Testis (tissue), 3 donors: Measurements from ENCODE around the gene UBAP2. TPM values are rescaled to one million over a fixed set of nuclear protein-coding genes. Genes with fewer than 3 reads are reported as not detected.

Experiments used
- DNase-seq: peaks from one replicate; pipeline ENCODE4 v3.0.0-alpha.2; 2019
- H3K27ac ChIP-seq, 2 donors: fragments of 200-600 bp; sonication (generic); one replicate each; pipeline ENCODE4 v1.5.1; 2019
- H3K27me3 ChIP-seq: fragments of 200-600 bp; sonication (generic); one replicate; pipeline ENCODE4 v1.5.1; 2019
- H3K36me3 ChIP-seq: fragments of 200-600 bp; sonication (generic); one replicate; pipeline ENCODE4 v1.5.1; 2017; ENCODE audit warnings: low read depth; ENCODE audit errors: missing control alignments
- H3K4me1 ChIP-seq: fragments of 200-600 bp; sonication (generic); one replicate; pipeline ENCODE4 v1.5.1; 2019
- H3K4me3 ChIP-seq, 2 donors: fragments of 200-600 bp; sonication (generic); one replicate each; pipeline ENCODE4 v1.5.1; 2017 to 2019
- H3K9me3 ChIP-seq: fragments of 200-600 bp; sonication (generic); one replicate; pipeline ENCODE4 v1.5.1; 2017
- POLR2A ChIP-seq: fragments of 450-650 bp; IDR thresholded peaks from one replicate; pipeline ENCODE4 v1.6.1; 2017; ENCODE audit warnings: antibody characterized with exemption, mild to moderate bottlenecking, moderate library complexity
- WGBS, 2 donors: methylation state at CpG; one replicate each; pipeline ENCODE4 v1.1.5; 2018; 5-methylcytosine and 5-hydroxymethylcytosine counted together
- intact Hi-C: fragments of 100-400 bp; cut with DNase I; formaldehyde crosslinking; loops from one replicate; pipeline ENCODE4 v1.15.1; 2023; ENCODE audit warnings: low total_unique reads
- polyA plus RNA-seq: library from polyadenylated mRNA; stranded (reverse); fragments of 350-450 nt; fragmentation: Illumina TruSeq; extraction: RNeasy Lipid Tissue Mini Kit (QIAGEN cat#74804); gene quantifications from one replicate; pipeline ENCODE4 v1.2.3, GENCODE V29; 2014; ENCODE audit warnings: low read depth, low replicate concordance; ENCODE audit not compliant: insufficient read depth
- total RNA-seq, 2 donors: library from RNA; depleted of rRNA; stranded (reverse); fragments of >200 nt; gene quantifications; one replicate each; pipeline ENCODE4 v1.2.3, GENCODE V29; 2016
- TF ChIP-seq, protein P1 (sequence below), 3 experiments: fragments of 450-650 bp in 2 of 3; fragments of 200-600 bp in 1 of 3; sonication (generic) in 1 of 3; IDR thresholded peaks; one replicate each; pipeline ENCODE4 v1.5.1; 2016 to 2019; ENCODE audit warnings: antibody characterized with exemption in 3 of 3, mild to moderate bottlenecking in 2 of 3, moderate library complexity in 1 of 3

Gene UBAP2
- total and polyA plus RNA-seq, 3 donors from 2014 or later: 72.1 to 94.2 (median 78.5) TPM

DNA sequence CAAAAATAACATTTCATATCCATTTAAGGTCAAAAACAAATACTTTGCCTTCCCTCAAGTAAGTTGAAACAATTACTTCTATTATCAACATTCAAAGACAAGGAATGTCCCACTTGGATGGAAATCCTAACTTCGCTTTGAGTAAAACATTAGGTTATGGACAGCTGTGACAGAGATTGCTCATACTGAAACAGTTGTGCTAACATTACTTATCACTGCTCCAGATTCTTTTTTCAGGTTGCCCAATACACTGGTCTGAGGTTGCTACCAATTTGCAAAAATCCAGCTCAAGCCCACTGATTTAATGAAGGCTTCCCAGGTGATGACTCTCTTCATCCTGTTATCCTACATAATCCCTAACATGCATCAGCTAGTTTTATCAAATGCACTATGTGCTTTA lies 98.3 kb downstream of the UBAP2 start:
- no peak for DNase-seq
- H3K27me3 ChIP-seq: no peaks in the 10 kb centered on the region
- H3K27ac ChIP-seq: no peak overlapping the region
- no peaks in the 10 kb centered on the region for H3K36me3 ChIP-seq
- intact Hi-C loops: no loop called here
- H3K4me1 ChIP-seq: no peaks in the 10 kb centered on the region
- TF ChIP-seq, protein P1, sequence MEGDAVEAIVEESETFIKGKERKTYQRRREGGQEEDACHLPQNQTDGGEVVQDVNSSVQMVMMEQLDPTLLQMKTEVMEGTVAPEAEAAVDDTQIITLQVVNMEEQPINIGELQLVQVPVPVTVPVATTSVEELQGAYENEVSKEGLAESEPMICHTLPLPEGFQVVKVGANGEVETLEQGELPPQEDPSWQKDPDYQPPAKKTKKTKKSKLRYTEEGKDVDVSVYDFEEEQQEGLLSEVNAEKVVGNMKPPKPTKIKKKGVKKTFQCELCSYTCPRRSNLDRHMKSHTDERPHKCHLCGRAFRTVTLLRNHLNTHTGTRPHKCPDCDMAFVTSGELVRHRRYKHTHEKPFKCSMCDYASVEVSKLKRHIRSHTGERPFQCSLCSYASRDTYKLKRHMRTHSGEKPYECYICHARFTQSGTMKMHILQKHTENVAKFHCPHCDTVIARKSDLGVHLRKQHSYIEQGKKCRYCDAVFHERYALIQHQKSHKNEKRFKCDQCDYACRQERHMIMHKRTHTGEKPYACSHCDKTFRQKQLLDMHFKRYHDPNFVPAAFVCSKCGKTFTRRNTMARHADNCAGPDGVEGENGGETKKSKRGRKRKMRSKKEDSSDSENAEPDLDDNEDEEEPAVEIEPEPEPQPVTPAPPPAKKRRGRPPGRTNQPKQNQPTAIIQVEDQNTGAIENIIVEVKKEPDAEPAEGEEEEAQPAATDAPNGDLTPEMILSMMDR (IDR thresholded peaks at IDR 0.05): no peak
- no peak for TF ChIP-seq POLR2A
- WGBS, 2 donors: 63 to 93% methylated on average over 1 of the region's 1 CpG
- no peaks in the 10 kb centered on the region for H3K9me3 ChIP-seq
- H3K4me3 ChIP-seq: no peak overlapping the region

DNA sequence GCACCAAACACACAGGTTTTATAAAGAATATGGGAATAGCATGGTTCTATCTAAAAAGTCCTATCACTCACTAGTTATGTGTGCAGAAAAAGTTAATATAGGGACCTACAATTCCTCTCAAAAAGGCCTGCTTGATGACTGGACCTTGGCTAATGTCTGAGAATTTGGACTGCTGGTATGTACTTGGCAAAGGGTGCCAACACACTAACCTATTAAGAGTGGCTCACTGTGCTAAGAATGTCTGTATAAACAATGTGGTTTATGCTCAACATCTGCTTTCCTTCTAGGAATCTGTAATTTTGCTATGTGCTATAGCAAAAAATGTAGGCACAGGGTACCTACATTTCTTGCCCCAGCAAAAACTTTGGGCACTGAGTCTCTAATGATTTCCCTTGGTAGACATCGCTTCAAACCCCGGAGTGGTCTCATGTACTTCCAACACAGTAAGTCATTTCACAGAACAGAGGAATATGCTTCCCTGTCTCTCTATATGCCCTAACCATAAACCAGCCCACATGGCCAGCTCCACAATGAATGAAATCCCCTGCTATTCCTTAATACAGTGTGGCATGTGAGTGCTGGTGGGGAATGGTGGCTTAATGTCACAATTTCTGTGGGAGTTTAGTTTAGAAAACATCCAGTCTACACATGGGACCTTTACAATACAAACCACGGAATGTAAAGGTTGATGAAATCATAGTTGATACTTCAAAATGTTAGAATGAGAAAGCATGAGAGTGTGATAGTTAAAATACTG lies 101.7 kb downstream of the UBAP2 start:
- Histone ChIP-seq H3K36me3 (no peaks in the 10 kb centered on the region), H3K27ac (no peak overlapping the region), H3K4me1 (peaks cover 7% of the 10 kb centered on the region), H3K9me3 (no peaks in the 10 kb centered on the region), H3K27me3 (no peaks in the 10 kb centered on the region), H3K4me3 (no peak overlapping the region)
- 91 to 96% methylated on average over 3 of the region's 3 CpGs for WGBS, 2 donors
- TF ChIP-seq, protein P1 (IDR thresholded peaks at IDR 0.05): no peak
- no peak for TF ChIP-seq POLR2A
- no peak for DNase-seq
- intact Hi-C loops: no loop called here

DNA sequence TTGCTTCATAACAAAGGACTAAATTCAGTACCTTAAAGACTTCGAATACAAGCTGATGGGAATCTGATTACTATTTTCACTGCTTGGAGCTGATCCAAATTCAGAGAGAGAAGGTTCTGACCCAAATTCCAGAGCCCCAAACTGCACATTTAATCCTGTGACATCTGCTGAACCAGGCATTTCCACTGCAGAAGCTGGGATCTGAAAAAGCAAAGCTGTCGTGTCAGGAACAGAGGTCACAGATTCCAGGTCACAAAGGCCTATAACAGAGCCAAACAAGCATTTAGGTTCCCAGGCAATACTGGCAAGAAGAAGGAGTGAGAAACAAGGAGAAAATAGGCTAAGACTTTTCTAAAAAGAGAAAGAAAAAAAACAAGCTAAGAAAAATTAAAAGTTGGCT lies 105.3 kb downstream of the UBAP2 start:
- no peaks in the 10 kb centered on the region for H3K36me3 ChIP-seq
- intact Hi-C loops: no loop called here
- no peak for TF ChIP-seq POLR2A
- TF ChIP-seq, protein P1 (IDR thresholded peaks at IDR 0.05): no peak
- peaks cover 10% of the 10 kb centered on the region for H3K4me1 ChIP-seq
- no peaks in the 10 kb centered on the region for H3K9me3 ChIP-seq
- peak overlapping the region in 1 of 2 donors; percentile 34 for H3K27ac ChIP-seq
- DNase-seq: no peak
- no peaks in the 10 kb centered on the region for H3K27me3 ChIP-seq
- no peak overlapping the region for H3K4me3 ChIP-seq
- 39 to 50% methylated on average over 2 of the region's 2 CpGs for WGBS, 2 donors

DNA sequence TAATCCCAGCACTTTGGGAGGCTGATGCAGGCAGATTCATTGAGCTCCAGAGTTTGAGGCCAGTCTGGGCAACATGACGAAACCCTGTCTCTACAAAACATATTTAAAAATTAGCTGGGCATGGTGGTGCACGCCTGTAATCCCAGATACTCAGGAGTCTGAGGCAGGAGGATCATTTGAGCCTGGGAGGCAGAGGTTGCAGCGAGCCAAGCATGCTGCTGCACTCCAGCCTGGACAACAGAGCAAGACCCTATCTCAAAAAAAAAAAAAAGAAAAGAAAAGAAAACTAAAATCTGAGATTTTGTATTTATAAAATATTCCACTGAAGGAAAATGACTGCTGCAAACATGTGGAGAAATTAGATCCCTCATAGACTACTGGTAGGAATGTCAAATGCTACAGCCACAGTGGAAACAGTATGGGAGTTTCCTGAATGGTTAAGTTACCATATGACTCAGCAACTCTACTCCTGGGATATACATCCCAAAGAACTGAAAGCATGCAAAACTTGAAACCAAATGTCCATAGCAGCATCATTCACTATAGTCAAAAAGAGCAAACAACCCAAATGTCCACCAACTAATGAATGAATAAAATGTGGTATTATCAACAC lies 106.1 kb downstream of the UBAP2 start:
- Histone ChIP-seq H3K27ac (peak overlapping the region in 1 of 2 donors; percentile 34), H3K36me3 (no peaks in the 10 kb centered on the region), H3K27me3 (no peaks in the 10 kb centered on the region), H3K9me3 (no peaks in the 10 kb centered on the region), H3K4me1 (peaks cover 10% of the 10 kb centered on the region), H3K4me3 (no peak overlapping the region)
- WGBS, 2 donors: 98 to 100% methylated on average over 3 of the region's 3 CpGs
- TF ChIP-seq, protein P1 (IDR thresholded peaks at IDR 0.05): no peak
- no peak for TF ChIP-seq POLR2A
- intact Hi-C loops: no loop called here
- DNase-seq: no peak
